ENCODE data around the gene PTPRM. TPM values are rescaled to one million over a fixed set of nuclear protein-coding genes. Genes with fewer than 3 reads are reported as not detected.

Gene PTPRM
- polyA plus RNA-seq, 1 donor (not counting 4 experiments of a cell fraction or from before 2014, with no cell fraction given) = 54.5 TPM

DNA sequence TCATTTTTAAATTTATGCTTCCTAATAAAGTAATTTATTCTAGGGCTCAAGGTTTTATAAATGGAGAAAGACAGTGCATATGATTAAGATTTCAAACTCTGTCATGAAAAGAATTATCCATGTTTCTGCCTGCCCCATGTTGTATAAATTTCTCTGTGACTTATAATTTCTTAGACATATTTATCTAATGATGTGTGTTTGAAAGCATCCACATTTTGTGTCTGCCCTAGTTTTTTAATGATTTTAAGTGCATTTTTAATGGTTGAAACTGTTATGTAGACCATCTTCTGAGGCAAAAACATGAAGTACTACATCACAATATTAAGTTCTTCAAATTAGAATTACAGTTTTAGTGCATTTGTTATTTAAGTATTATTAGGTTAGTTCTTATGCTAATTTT, 71.2 kb downstream of the PTPRM start:
- no peaks in the 10 kb centered on the region for H3K4me1 ChIP-seq (ENCODE audit: control insufficient read depth, extremely low read depth, insufficient read depth, low read length)
- no peaks in the 10 kb centered on the region for H3K36me3 ChIP-seq (ENCODE audit: control insufficient read depth in 2 of 2, extremely low read depth in 1 of 2, insufficient read depth in 2 of 2, low read length in 2 of 2)
- no peak overlapping the region for H2AFZ ChIP-seq (ENCODE audit: control insufficient read depth, low read length)
- H3K4me3 ChIP-seq (ENCODE audit: control insufficient read depth in 2 of 3, extremely low read depth in 1 of 3, insufficient read depth in 2 of 3, low read depth in 1 of 3, low read length in 3 of 3) = no peak overlapping the region
- H3K79me2 ChIP-seq (ENCODE audit: control insufficient read depth, insufficient read depth, low read length) = peaks cover 2% of the 10 kb centered on the region
- dilution Hi-C loops (cut with MboI; ENCODE audit: extremely low pct_ligation_motif_present, low sequenced_read_pairs) = no loop called here
- FAIRE-seq (no peak), DNase-seq (ENCODE audit: low read depth, low spot score) (no peak)
- TF ChIP-seq EZH2 (IDR thresholded peaks at IDR 0.05; ENCODE audit: low read length) = no peak
- TF ChIP-seq, protein P1, sequence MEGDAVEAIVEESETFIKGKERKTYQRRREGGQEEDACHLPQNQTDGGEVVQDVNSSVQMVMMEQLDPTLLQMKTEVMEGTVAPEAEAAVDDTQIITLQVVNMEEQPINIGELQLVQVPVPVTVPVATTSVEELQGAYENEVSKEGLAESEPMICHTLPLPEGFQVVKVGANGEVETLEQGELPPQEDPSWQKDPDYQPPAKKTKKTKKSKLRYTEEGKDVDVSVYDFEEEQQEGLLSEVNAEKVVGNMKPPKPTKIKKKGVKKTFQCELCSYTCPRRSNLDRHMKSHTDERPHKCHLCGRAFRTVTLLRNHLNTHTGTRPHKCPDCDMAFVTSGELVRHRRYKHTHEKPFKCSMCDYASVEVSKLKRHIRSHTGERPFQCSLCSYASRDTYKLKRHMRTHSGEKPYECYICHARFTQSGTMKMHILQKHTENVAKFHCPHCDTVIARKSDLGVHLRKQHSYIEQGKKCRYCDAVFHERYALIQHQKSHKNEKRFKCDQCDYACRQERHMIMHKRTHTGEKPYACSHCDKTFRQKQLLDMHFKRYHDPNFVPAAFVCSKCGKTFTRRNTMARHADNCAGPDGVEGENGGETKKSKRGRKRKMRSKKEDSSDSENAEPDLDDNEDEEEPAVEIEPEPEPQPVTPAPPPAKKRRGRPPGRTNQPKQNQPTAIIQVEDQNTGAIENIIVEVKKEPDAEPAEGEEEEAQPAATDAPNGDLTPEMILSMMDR (optimal IDR thresholded peaks at IDR 0.05 in 1 of 3, IDR thresholded peaks at IDR 0.05 in 1 of 3, conservative IDR thresholded peaks at IDR 0.05 in 1 of 3; ENCODE audit: extremely low read depth in 1 of 3, insufficient read depth in 2 of 3, low read length in 3 of 3) = no peak
- no peak overlapping the region for H3K4me2 ChIP-seq (ENCODE audit: control insufficient read depth, extremely low read depth, insufficient read depth, low read depth, low read length)
- no peak overlapping the region for H3K9ac ChIP-seq (ENCODE audit: control insufficient read depth, extremely low read depth, insufficient read depth, low read length)
- no peaks in the 10 kb centered on the region for H3K9me3 ChIP-seq (ENCODE audit: control insufficient read depth, low read depth, low read length)
- no peak overlapping the region for H3K27ac ChIP-seq (ENCODE audit: control insufficient read depth, insufficient read depth, low read length)
- no peaks in the 10 kb centered on the region for H3K9me1 ChIP-seq (ENCODE audit: control insufficient read depth, extremely low read depth, insufficient read depth, low read length)
- H3K27me3 ChIP-seq (ENCODE audit: control insufficient read depth, extremely low read depth, insufficient read depth, low read length) = no peaks in the 10 kb centered on the region
- H4K20me1 ChIP-seq (ENCODE audit: control insufficient read depth, extremely low read depth, insufficient read depth, low read length) = no peaks in the 10 kb centered on the region

DNA sequence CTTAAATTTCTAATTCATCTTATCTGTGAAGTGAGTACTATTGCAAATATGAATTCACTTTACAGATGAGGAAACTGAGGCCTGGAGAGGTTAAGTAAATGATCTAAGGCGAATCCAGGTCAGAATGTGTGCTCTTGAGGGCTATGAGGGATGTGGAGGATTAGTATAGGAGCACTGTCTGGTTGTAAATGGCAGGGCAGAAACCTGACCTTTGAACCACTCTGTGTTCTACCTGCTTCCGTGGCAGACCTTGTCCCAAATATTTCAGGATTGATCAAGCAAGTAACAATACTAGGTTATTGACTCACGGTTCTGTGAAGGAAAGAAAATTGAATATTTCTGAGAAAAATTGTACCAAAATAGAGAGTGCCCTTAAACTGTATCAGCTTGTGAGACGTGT, 74.7 kb downstream of the PTPRM start:
- dilution Hi-C loops (cut with MboI; ENCODE audit: extremely low pct_ligation_motif_present, low sequenced_read_pairs) = no loop called here
- Histone ChIP-seq H3K79me2 (ENCODE audit: control insufficient read depth, insufficient read depth, low read length) (peaks cover 4% of the 10 kb centered on the region), H3K4me3 (ENCODE audit: control insufficient read depth in 2 of 3, extremely low read depth in 1 of 3, insufficient read depth in 2 of 3, low read depth in 1 of 3, low read length in 3 of 3) (no peak overlapping the region), H3K27me3 (ENCODE audit: control insufficient read depth, extremely low read depth, insufficient read depth, low read length) (no peaks in the 10 kb centered on the region), H3K9me3 (ENCODE audit: control insufficient read depth, low read depth, low read length) (no peaks in the 10 kb centered on the region), H3K27ac (ENCODE audit: control insufficient read depth, insufficient read depth, low read length) (no peak overlapping the region), H3K4me1 (ENCODE audit: control insufficient read depth, extremely low read depth, insufficient read depth, low read length) (no peaks in the 10 kb centered on the region), H3K9me1 (ENCODE audit: control insufficient read depth, extremely low read depth, insufficient read depth, low read length) (peaks cover 2% of the 10 kb centered on the region), H4K20me1 (ENCODE audit: control insufficient read depth, extremely low read depth, insufficient read depth, low read length) (no peaks in the 10 kb centered on the region), H3K36me3 (ENCODE audit: control insufficient read depth in 2 of 2, extremely low read depth in 1 of 2, insufficient read depth in 2 of 2, low read length in 2 of 2) (no peaks in the 10 kb centered on the region), H3K4me2 (ENCODE audit: control insufficient read depth, extremely low read depth, insufficient read depth, low read depth, low read length) (no peak overlapping the region), H3K9ac (ENCODE audit: control insufficient read depth, extremely low read depth, insufficient read depth, low read length) (no peak overlapping the region), H2AFZ (ENCODE audit: control insufficient read depth, low read length) (no peak overlapping the region)
- FAIRE-seq (no peak), DNase-seq (ENCODE audit: low read depth, low spot score) (no peak)
- TF ChIP-seq EZH2 (IDR thresholded peaks at IDR 0.05; ENCODE audit: low read length) = no peak
- TF ChIP-seq, protein P1 (optimal IDR thresholded peaks at IDR 0.05 in 1 of 3, IDR thresholded peaks at IDR 0.05 in 1 of 3, conservative IDR thresholded peaks at IDR 0.05 in 1 of 3; ENCODE audit: extremely low read depth in 1 of 3, insufficient read depth in 2 of 3, low read length in 3 of 3) = no peak
